Peyer's patch (tissue), 4 donors: ENCODE data around the gene TMEM204. TPM values are rescaled to one million over a fixed set of nuclear protein-coding genes. Genes with fewer than 3 reads are reported as not detected.

Experiments
- DNase-seq, 3 donors: peaks; one replicate each; pipeline ENCODE4 v3.0.0-alpha.2; 2017 to 2019
- H3K27ac ChIP-seq, 4 donors: fragments of 200-600 bp; sonication (generic); one replicate each; pipeline ENCODE4 v1.5.1; 2016 to 2019
- H3K27me3 ChIP-seq, 2 donors: fragments of 200-600 bp; sonication (generic); one replicate each; pipeline ENCODE4 v1.5.1; 2019
- H3K36me3 ChIP-seq, 3 donors: fragments of 200-600 bp; sonication (generic); one replicate each; pipeline ENCODE4 v1.5.1; 2016 to 2019
- H3K4me1 ChIP-seq, 4 donors: fragments of 200-600 bp; sonication (generic); one replicate each; pipeline ENCODE4 v1.5.1; 2016 to 2019
- H3K4me3 ChIP-seq, 4 donors: fragments of 200-600 bp; sonication (generic); 1 replicate in 3 of 4; 2 replicates in 1 of 4; pipeline ENCODE4 v1.5.1; 2016 to 2019; ENCODE audit warnings: mild to moderate bottlenecking in 1 of 4
- H3K9me3 ChIP-seq, 4 donors: fragments of 200-600 bp; sonication (generic); one replicate each; pipeline ENCODE4 v1.5.1; 2016 to 2019; ENCODE audit warnings: mild to moderate bottlenecking in 1 of 4
- CTCF ChIP-seq, 6 experiments: fragments of 450-650 bp in 4 of 6; fragments of 200-600 bp in 2 of 6; sonication (generic) in 1 of 6; IDR thresholded peaks; one replicate each; pipeline ENCODE4 v1.5.1; 2017 to 2019; ENCODE audit warnings: antibody characterized with exemption in 6 of 6, mild to moderate bottlenecking in 3 of 6, moderate library complexity in 1 of 6
- POLR2A ChIP-seq, 2 donors: fragments of 450-650 bp; IDR thresholded peaks; one replicate each; pipeline ENCODE4 v1.5.1; 2017; ENCODE audit warnings: antibody characterized with exemption in 2 of 2, mild to moderate bottlenecking in 2 of 2, moderate library complexity in 2 of 2
- total RNA-seq, 4 donors: library from RNA; depleted of rRNA; stranded (reverse); fragments of >200 nt; gene quantifications; one replicate each; pipeline ENCODE4 v1.1.0, GENCODE V29; 2016

The TMEM204 gene
- total RNA-seq, 4 donors from 2014 or later: 7.4 to 42.1 (median 11.6) TPM

GRCh38 chr16:1579214-1579613 lies 45.7 kb downstream of the TMEM204 start:
- Histone ChIP-seq H3K4me1 (no peaks in the 10 kb centered on the region), H3K36me3 (peaks cover 0 to 2% (median 0%) of the 10 kb centered on the region in 3 donors), H3K27ac (no peak overlapping the region), H3K27me3 (no peaks in the 10 kb centered on the region), H3K9me3 (no peaks in the 10 kb centered on the region), H3K4me3 (no peak overlapping the region)
- no peak for TF ChIP-seq CTCF (IDR thresholded peaks at IDR 0.05)
- no peak for TF ChIP-seq POLR2A (IDR thresholded peaks at IDR 0.05)
- no peak for DNase-seq

GRCh38 chr16:1580256-1580655 lies 46.8 kb downstream of the TMEM204 start:
- no peak for TF ChIP-seq CTCF (IDR thresholded peaks at IDR 0.05)
- no peak for TF ChIP-seq POLR2A (IDR thresholded peaks at IDR 0.05)
- Histone ChIP-seq H3K36me3 (peaks cover 0 to 10% (median 0%) of the 10 kb centered on the region in 3 donors), H3K4me3 (no peak overlapping the region), H3K27me3 (no peaks in the 10 kb centered on the region), H3K27ac (no peak overlapping the region), H3K4me1 (no peaks in the 10 kb centered on the region), H3K9me3 (no peaks in the 10 kb centered on the region)
- DNase-seq: no peak

GRCh38 chr16:1580956-1581355 lies 47.5 kb downstream of the TMEM204 start:
- Histone ChIP-seq H3K9me3 (no peaks in the 10 kb centered on the region), H3K36me3 (peaks cover 0 to 13% (median 0%) of the 10 kb centered on the region in 3 donors), H3K27me3 (no peaks in the 10 kb centered on the region), H3K27ac (no peak overlapping the region), H3K4me1 (no peaks in the 10 kb centered on the region), H3K4me3 (no peak overlapping the region)
- no peak for DNase-seq
- TF ChIP-seq POLR2A (IDR thresholded peaks at IDR 0.05) (no peak), CTCF (IDR thresholded peaks at IDR 0.05) (no peak)

- DNase-seq: no peak
- TF ChIP-seq POLR2A (IDR thresholded peaks at IDR 0.05): no peak
- TF ChIP-seq CTCF (IDR thresholded peaks at IDR 0.05): no peak
- Histone ChIP-seq H3K27ac (no peak overlapping the region), H3K4me1 (no peaks in the 10 kb centered on the region), H3K27me3 (no peaks in the 10 kb centered on the region), H3K9me3 (no peaks in the 10 kb centered on the region), H3K4me3 (no peak overlapping the region), H3K36me3 (peaks cover 0 to 18% (median 0%) of the 10 kb centered on the region in 3 donors)
These were observed 48.3 kb downstream of the TMEM204 start for GRCh38 chr16:1581804-1582203.

GRCh38 chr16:1583180-1583579 lies 49.7 kb downstream of the TMEM204 start:
- Histone ChIP-seq H3K36me3 (peaks cover 0 to 18% (median 0%) of the 10 kb centered on the region in 3 donors), H3K4me3 (no peak overlapping the region), H3K27me3 (no peaks in the 10 kb centered on the region), H3K4me1 (no peaks in the 10 kb centered on the region), H3K27ac (no peak overlapping the region), H3K9me3 (no peaks in the 10 kb centered on the region)
- TF ChIP-seq CTCF (IDR thresholded peaks at IDR 0.05) (no peak), POLR2A (IDR thresholded peaks at IDR 0.05) (no peak)
- no peak for DNase-seq

- DNase-seq: no peak
- H3K27me3 ChIP-seq: no peaks in the 10 kb centered on the region
- H3K4me3 ChIP-seq: no peak overlapping the region
- TF ChIP-seq POLR2A (IDR thresholded peaks at IDR 0.05): no peak
- no peak for TF ChIP-seq CTCF (IDR thresholded peaks at IDR 0.05)
- no peaks in the 10 kb centered on the region for H3K4me1 ChIP-seq
- H3K27ac ChIP-seq: no peak overlapping the region
- H3K9me3 ChIP-seq: no peaks in the 10 kb centered on the region
- H3K36me3 ChIP-seq: peaks cover 0 to 18% (median 0%) of the 10 kb centered on the region in 3 donors
These were observed 51.5 kb downstream of the TMEM204 start for GRCh38 chr16:1584926-1585484.
